NB4 (cell line): ENCODE measurements around the gene SMURF1.

Experiments
- CTCF ChIP-seq: IDR thresholded peaks from one replicate; pipeline ENCODE4 v1.5.1; 2012; ENCODE audit warnings: low read depth, low read length
- MAX ChIP-seq: IDR thresholded peaks from 2 replicates; pipeline ENCODE4 v1.6.1; 2011; ENCODE audit warnings: low read depth, low read length
- MYC ChIP-seq: IDR thresholded peaks from 2 replicates; pipeline ENCODE4 v1.6.1; 2011; ENCODE audit warnings: low read depth, low read length
- POLR2A ChIP-seq: IDR thresholded peaks from 2 replicates; pipeline ENCODE4 v1.6.1; 2011; ENCODE audit warnings: mild to moderate bottlenecking; ENCODE audit not compliant: insufficient read length; ENCODE audit errors: extremely low read depth

GRCh38 chr7:99014113-99014985 lies 129.6 kb downstream of the SMURF1 start:
- TF ChIP-seq POLR2A = no peak
- TF ChIP-seq CTCF = no peak
- TF ChIP-seq MAX = no peak
- no peak for TF ChIP-seq MYC
